OCI-LY7 (cell line): Measurements from ENCODE around the gene TEX13A.
"Not testable (repeated sequence)": the region's sequence is repeated elsewhere in the genome, so short reads cannot be mapped to it uniquely, and the experiment has no call there.

ENCODE experiments used
- CTCF ChIP-seq: fragments of 200-600 bp; sonication (generic); conservative IDR thresholded peaks from 2 replicates; pipeline ENCODE4 v1.5.1; 2014; ENCODE audit warnings: mild to moderate bottlenecking, antibody characterized with exemption, low read length, moderate library complexity, mixed read lengths
- EZH2phosphoT487 ChIP-seq: fragments of 200-600 bp; sonication (generic); IDR thresholded peaks from 2 replicates; pipeline ENCODE4 v1.6.1; 2018; ENCODE audit warnings: low read depth, borderline replicate concordance, mild to moderate bottlenecking, mixed run types, antibody characterized with exemption, low read length, moderate library complexity, mixed read lengths

- TF ChIP-seq CTCF, EZH2phosphoT487: not testable (repeated sequence)
These were observed 16.9 kb upstream of the TEX13A start for GRCh38 chrX:105237407-105237806.
